Neural cell (in vitro differentiated cells): Measurements from ENCODE around the gene EP400. TPM values are rescaled to one million over a fixed set of nuclear protein-coding genes. Genes with fewer than 3 reads are reported as not detected.

Experiments
- H2AFZ ChIP-seq: fragments of 200-600, 300-800 bp; sonication (generic), shearing (Covaris generic); 2 replicates; pipeline ENCODE4 v1.6.0; 2014; ENCODE audit warnings: low read depth, mild to moderate bottlenecking, antibody characterized with exemption, low read length, moderate library complexity
- H3F3A ChIP-seq: fragments of 200-600 bp; shearing (Covaris generic); 2 replicates; pipeline ENCODE4 v1.6.1; 2016; ENCODE audit warnings: mild to moderate bottlenecking, moderate library complexity, mixed read lengths, antibody characterized with exemption, low read length; ENCODE audit not compliant: insufficient read depth, poor library complexity, severe bottlenecking
- H3K27ac ChIP-seq: fragments of 200-600, 300-800 bp; sonication (generic), shearing (Covaris generic); 2 replicates; pipeline ENCODE4 v1.5.1; 2014; ENCODE audit warnings: mild to moderate bottlenecking, low read length, moderate library complexity
- H3K27me3 ChIP-seq: fragments of 300-800, 200-600 bp; sonication (generic), shearing (Covaris generic); 2 replicates; pipeline ENCODE4 v1.6.0; 2014; ENCODE audit warnings: mild to moderate bottlenecking, low read depth, low read length, moderate library complexity; ENCODE audit not compliant: insufficient read depth
- H3K36me3 ChIP-seq: fragments of 300-800, 200-600 bp; sonication (generic), shearing (Covaris generic); 2 replicates; pipeline ENCODE4 v1.5.1; 2014; ENCODE audit warnings: mild to moderate bottlenecking, antibody characterized with exemption, low read length, moderate library complexity; ENCODE audit not compliant: insufficient read depth
- H3K4me2 ChIP-seq: fragments of 300-800, 200-600 bp; sonication (generic), shearing (Covaris generic); 2 replicates; pipeline ENCODE4 v1.6.0; 2014; ENCODE audit warnings: mild to moderate bottlenecking, low read length
- H3K4me3 ChIP-seq: fragments of 300-800, 200-600 bp; sonication (generic), shearing (Covaris generic); 2 replicates; pipeline ENCODE4 v1.5.1; 2014; ENCODE audit warnings: mild to moderate bottlenecking, low read length, moderate library complexity
- H3K79me2 ChIP-seq: fragments of 200-600 bp; shearing (Covaris generic); replicated peaks from 2 replicates; pipeline ENCODE4 v1.6.0; 2014; ENCODE audit warnings: mild to moderate bottlenecking, low read length, moderate library complexity; ENCODE audit not compliant: insufficient read depth
- H3K9ac ChIP-seq: fragments of 300-800, 200-600 bp; sonication (generic), shearing (Covaris generic); 2 replicates; pipeline ENCODE4 v1.6.1; 2016; ENCODE audit warnings: mild to moderate bottlenecking, low read length, mixed read lengths
- H3K9me2 ChIP-seq: fragments of 200-600 bp; shearing (Covaris generic); 2 replicates; pipeline ENCODE4 v1.6.1; 2016; ENCODE audit warnings: mild to moderate bottlenecking, low read length, mixed read lengths; ENCODE audit not compliant: insufficient read depth
- H3K9me3 ChIP-seq: fragments of 200-600, 300-800 bp; sonication (generic), shearing (Covaris generic); 2 replicates; pipeline ENCODE4 v1.6.1; 2016; ENCODE audit warnings: mild to moderate bottlenecking, mixed run types, low read length, moderate library complexity, mixed read lengths
- H4K20me1 ChIP-seq: fragments of 200-600 bp; shearing (Covaris generic); 2 replicates; pipeline ENCODE4 v1.6.1; 2016; ENCODE audit warnings: mild to moderate bottlenecking, mixed run types; ENCODE audit not compliant: insufficient read depth
- CTCF ChIP-seq: fragments of 450-650 bp; IDR thresholded peaks from 2 replicates; pipeline ENCODE4 v1.5.1; 2014; ENCODE audit warnings: antibody characterized with exemption, mild to moderate bottlenecking, moderate library complexity; ENCODE audit not compliant: poor library complexity, severe bottlenecking
- EP300 ChIP-seq: fragments of 450-650 bp; conservative IDR thresholded peaks from 2 replicates; pipeline ENCODE4 v1.6.1; 2014; ENCODE audit warnings: antibody characterized with exemption, mild to moderate bottlenecking, moderate library complexity; ENCODE audit not compliant: poor library complexity, severe bottlenecking
- EZH2 ChIP-seq: fragments of 200-600, 300-800 bp; shearing (Covaris generic), sonication (generic); IDR thresholded peaks from 2 replicates; pipeline ENCODE4 v1.6.1; 2014; ENCODE audit warnings: antibody characterized with exemption, low read length, borderline replicate concordance, mild to moderate bottlenecking; ENCODE audit not compliant: insufficient read depth, poor library complexity, severe bottlenecking
- MXI1 ChIP-seq: fragments of 450-650 bp; conservative IDR thresholded peaks from 2 replicates; pipeline ENCODE4 v1.6.1; 2014; ENCODE audit warnings: antibody characterized with exemption, mild to moderate bottlenecking; ENCODE audit not compliant: poor library complexity, severe bottlenecking
- POLR2AphosphoS5 ChIP-seq: IDR thresholded peaks from 2 replicates; pipeline ENCODE4 v1.6.1; 2012
- RAD21 ChIP-seq: fragments of 450-650 bp; conservative IDR thresholded peaks from 2 replicates; pipeline ENCODE4 v1.6.1; 2014; ENCODE audit warnings: antibody characterized with exemption, mild to moderate bottlenecking, moderate library complexity
- SMC3 ChIP-seq: fragments of 450-650 bp; conservative IDR thresholded peaks from 2 replicates; pipeline ENCODE4 v1.6.1; 2014; ENCODE audit warnings: antibody characterized with exemption, mild to moderate bottlenecking, moderate library complexity; ENCODE audit not compliant: poor library complexity
- TAF1 ChIP-seq: IDR thresholded peaks from 2 replicates; pipeline ENCODE4 v1.6.1; 2012; ENCODE audit warnings: low read depth
- polyA plus RNA-seq: library from polyadenylated mRNA; depleted of rRNA; stranded (reverse); fragments of >200 nt; gene quantifications from 2 replicates; pipeline ENCODE4 v1.2.3, GENCODE V29; 2014
- TF ChIP-seq, protein P1 (sequence below): IDR thresholded peaks from 2 replicates; pipeline ENCODE4 v1.6.1; 2012; ENCODE audit warnings: borderline replicate concordance

Gene EP400
- polyA plus RNA-seq, 1 donor from 2014 or later = 19.4 TPM

DNA sequence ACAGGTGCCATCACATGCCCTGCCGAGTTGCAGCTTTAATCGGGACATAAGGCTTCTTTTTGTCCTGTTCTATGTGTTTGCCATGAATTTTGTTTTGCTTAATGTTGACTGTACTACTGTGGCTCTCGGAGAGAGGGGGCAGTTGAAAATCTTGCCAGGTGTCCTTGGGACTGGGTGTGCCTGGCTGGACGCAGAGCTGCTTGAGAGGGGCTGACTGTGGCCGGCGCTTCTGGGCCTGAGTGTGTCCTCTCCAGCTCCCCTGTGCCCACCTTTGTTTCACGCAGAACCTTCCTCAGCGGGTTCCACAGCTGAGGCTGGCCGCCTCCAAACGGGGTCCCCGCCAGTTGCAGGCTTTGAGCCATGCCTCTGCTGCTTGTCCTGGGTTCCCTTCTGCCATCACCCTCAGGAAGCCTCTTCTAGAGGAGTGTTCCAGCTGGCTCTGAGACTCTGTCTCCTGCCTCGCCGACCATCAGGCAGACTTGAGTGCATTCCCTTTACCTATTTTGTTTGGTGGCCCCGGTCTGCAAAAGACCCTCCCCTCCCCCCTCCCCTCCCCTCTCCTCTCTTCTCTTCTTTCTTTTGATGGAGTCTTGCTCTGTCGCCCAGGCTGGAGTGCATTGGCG, 144.6 kb downstream of the EP400 start:
- Histone ChIP-seq H3K9me2 (no peaks in the 10 kb centered on the region), H3K4me3 (no peak overlapping the region), H3K9ac (no peak overlapping the region), H3K79me2 (no peaks in the 10 kb centered on the region), H3K27ac (no peak overlapping the region), H3F3A (no peaks in the 10 kb centered on the region), H2AFZ (no peak overlapping the region), H3K4me2 (no peak overlapping the region), H4K20me1 (no peaks in the 10 kb centered on the region), H3K36me3 (no peaks in the 10 kb centered on the region), H3K9me3 (no peaks in the 10 kb centered on the region), H3K27me3 (no peaks in the 10 kb centered on the region)
- TF ChIP-seq CTCF = no peak
- TF ChIP-seq TAF1 = no peak
- TF ChIP-seq EP300 = no peak
- TF ChIP-seq SMC3 = no peak
- TF ChIP-seq, protein P1, sequence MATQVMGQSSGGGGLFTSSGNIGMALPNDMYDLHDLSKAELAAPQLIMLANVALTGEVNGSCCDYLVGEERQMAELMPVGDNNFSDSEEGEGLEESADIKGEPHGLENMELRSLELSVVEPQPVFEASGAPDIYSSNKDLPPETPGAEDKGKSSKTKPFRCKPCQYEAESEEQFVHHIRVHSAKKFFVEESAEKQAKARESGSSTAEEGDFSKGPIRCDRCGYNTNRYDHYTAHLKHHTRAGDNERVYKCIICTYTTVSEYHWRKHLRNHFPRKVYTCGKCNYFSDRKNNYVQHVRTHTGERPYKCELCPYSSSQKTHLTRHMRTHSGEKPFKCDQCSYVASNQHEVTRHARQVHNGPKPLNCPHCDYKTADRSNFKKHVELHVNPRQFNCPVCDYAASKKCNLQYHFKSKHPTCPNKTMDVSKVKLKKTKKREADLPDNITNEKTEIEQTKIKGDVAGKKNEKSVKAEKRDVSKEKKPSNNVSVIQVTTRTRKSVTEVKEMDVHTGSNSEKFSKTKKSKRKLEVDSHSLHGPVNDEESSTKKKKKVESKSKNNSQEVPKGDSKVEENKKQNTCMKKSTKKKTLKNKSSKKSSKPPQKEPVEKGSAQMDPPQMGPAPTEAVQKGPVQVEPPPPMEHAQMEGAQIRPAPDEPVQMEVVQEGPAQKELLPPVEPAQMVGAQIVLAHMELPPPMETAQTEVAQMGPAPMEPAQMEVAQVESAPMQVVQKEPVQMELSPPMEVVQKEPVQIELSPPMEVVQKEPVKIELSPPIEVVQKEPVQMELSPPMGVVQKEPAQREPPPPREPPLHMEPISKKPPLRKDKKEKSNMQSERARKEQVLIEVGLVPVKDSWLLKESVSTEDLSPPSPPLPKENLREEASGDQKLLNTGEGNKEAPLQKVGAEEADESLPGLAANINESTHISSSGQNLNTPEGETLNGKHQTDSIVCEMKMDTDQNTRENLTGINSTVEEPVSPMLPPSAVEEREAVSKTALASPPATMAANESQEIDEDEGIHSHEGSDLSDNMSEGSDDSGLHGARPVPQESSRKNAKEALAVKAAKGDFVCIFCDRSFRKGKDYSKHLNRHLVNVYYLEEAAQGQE = no peak
- TF ChIP-seq MXI1 = no peak
- TF ChIP-seq POLR2AphosphoS5 = no peak
- TF ChIP-seq RAD21 = no peak
- TF ChIP-seq EZH2 = no peak

DNA sequence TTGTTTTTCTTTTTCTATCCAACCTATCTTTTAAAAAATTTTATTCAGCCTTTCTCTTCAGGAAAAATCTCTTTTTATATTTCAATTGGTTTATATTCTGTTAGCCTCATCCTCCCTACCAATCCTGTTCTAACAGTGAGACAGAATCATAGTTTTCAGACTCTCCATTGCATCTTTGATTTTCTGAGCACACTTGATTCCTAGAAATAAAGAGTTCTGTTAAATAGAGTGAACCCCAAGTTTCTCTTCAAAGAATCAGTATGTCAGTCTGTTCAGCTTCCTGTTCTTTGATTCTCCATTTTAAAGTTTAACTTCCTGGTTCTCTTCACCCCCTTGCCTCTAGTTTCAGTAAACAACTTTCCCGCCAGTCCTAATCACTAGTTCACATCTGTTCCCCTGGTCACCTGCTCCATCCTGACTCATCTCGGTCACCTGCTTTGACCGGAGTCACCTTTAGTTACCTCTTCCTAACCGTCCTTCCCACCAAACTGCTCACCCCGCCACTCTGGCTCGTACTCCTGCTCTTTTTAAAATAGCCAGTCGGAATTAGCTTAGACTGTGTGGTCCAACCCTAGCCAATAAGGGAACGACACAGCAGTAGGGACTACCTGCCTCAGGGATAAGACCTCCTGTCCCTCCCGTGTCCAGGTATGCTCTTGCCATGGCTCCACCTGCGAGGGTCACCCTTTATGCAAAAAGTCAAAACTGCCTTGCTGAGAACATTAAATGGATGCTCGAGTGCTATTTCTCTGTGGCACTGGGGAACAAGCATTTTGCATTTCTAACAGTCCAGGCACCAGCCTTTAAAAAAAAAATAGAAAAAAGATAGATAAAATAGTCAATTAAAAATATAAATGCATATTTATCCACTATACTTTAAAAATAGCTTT, 146.0 kb downstream of the EP400 start:
- H3K9me2 ChIP-seq = no peaks in the 10 kb centered on the region
- H3K27me3 ChIP-seq = no peaks in the 10 kb centered on the region
- H2AFZ ChIP-seq = no peak overlapping the region
- H3K9me3 ChIP-seq = no peaks in the 10 kb centered on the region
- no peaks in the 10 kb centered on the region for H3F3A ChIP-seq
- no peak overlapping the region for H3K4me3 ChIP-seq
- no peaks in the 10 kb centered on the region for H3K79me2 ChIP-seq
- H3K4me2 ChIP-seq = no peak overlapping the region
- H4K20me1 ChIP-seq = no peaks in the 10 kb centered on the region
- TF ChIP-seq EP300 (no peak), CTCF (no peak), TAF1 (no peak), EZH2 (no peak), MXI1 (no peak), POLR2AphosphoS5 (no peak), SMC3 (no peak), RAD21 (no peak)
- TF ChIP-seq, protein P1 = no peak
- no peak overlapping the region for H3K9ac ChIP-seq
- no peaks in the 10 kb centered on the region for H3K36me3 ChIP-seq
- H3K27ac ChIP-seq = no peak overlapping the region
